Left colon (tissue), 2 donors: ENCODE data around the gene RHOBTB3. TPM values are rescaled to one million over a fixed set of nuclear protein-coding genes. Genes with fewer than 3 reads are reported as not detected.

Experiments
- ATAC-seq: fragments of 200-7000 bp; cut with Tn5 transposase; one replicate; pipeline ENCODE4 v1.9.1; 2020; ENCODE audit warnings: mild to moderate bottlenecking, moderate library complexity
- DNase-seq, 2 donors: peaks; one replicate each; pipeline ENCODE4 v3.0.0-alpha.2; 2020
- intact Hi-C, 2 donors: fragments of 100-400 bp; cut with DNase I in 1 of 2; cut with micrococcal nuclease in 1 of 2; formaldehyde crosslinking; loops; one replicate each; pipeline versions ENCODE4 v1.11.2 to v1.14.0; 2022; cut with DNase I, micrococcal nuclease
- total RNA-seq, 2 donors: library from RNA; stranded (reverse); fragmentation: NEBNext Ultra II Directional; extraction: Animal tissue kit (Norgen Biotek cat#: 25700); gene quantifications; one replicate each; pipeline ENCODE4 v1.2.1, GENCODE V29; 2021
- donor health status: DM: no; HTN: no; CAD: no.
- donor health status: DM: yes; HTN: yes; CAD: no.

RHOBTB3 gene
- total RNA-seq, 2 donors from 2014 or later: 49.8 to 54.0 TPM

DNA sequence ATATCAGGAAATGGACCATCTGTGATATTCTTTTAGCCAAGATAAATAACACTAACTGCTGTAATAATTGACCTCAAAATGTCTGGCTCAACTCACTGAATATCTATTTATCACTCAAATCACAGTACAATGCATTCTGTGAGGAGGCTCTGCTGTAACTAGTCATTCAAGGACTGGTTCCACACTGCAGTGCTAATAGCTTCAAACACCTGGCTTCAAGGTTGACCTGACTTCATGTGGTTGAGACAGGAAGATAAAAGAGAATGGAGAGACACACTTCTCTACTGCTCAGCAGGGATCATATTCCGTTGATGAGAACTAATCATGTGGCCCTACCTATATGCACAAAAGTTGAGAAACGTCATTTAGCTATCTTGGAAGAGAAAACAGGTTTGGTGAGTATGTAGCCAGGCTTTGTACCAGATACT is 3.4 kb upstream of the RHOBTB3 start:
- DNase-seq (no peak), ATAC-seq (peak; percentile 35)
- intact Hi-C loops: loop anchor here in 1 of 2 donors (5.0 kb wide), 1 partner anchor 55 kb away; no protein-coding TSS in a partner anchor

DNA sequence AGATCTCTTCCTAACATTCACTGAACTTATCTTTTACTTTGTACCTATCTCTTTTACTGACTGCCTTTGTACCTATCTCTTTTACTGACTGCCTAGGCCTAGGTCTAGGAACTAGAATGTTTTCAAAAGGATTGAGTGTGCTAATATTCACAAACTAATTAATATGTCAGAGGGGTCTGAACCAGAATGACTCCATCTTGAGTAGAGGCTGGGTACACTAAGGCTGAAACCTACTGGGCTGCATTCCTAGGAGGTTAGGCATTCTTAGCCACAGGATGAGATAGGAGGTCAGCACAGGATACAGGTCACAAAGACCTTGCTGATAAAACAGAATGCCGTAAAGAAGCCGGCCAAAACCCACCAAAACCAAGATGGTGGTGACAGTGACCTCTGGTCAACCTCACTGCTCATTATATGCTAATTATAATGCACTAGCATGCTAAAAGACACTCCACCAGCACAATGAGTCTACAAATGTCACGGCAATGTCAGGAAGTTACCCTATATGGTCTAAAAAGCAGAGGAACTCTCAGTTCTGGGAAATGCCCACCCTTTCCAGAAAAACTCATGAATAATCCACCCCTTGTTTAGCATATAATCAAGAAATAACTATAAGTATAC is 2.5 kb upstream of the RHOBTB3 start:
- no peak for ATAC-seq
- intact Hi-C loops: loop anchor here in 1 of 2 donors (5.0 kb wide), 1 partner anchor 56 kb away; no protein-coding TSS in a partner anchor

DNA sequence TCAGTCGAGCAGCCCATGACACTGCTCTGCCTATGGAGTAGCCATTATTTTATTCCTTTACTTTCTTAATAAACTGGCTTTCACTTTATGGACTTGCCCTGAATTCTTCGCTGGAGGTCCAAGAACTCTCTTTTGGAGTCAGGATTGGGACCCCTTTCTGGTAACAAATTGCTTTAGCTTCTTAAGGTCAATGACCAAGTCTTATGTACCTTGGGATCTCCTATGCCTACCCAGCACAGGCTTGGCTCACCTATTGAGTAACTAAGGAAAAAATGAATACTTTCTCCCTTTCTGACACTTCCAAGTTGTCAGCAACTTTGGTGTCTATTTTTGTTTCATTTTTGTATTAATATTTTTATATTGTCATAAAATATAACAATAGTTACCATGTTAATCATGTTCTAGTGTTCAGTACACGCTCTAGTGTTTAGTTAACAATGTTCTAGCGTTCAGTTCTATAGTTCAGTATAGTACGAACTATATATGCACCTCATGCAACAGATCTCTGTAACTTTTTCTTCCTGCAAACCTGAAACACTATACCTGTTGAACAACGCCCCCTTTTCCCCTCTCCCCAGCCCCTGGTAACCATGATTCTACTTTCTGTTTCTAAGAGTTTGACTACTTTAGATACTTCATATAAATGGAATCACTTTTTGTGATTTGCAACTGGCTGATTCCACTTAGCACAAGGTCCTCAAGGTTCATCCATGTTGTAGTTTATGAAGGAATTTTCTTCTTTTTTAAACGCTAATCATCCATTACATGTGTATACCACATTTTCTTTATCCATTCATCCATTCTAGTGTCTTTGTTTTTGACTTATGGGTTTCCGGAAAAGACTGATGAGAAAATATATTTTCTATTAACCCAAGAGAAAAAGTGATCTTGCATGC is 1.8 kb upstream of the RHOBTB3 start:
- intact Hi-C loops: loop anchor here in 1 of 2 donors (5.0 kb wide), 1 partner anchor 57 kb away; no protein-coding TSS in a partner anchor

More for the DNA sequence above, 2.5 kb upstream of the RHOBTB3 start:
- no peak for DNase-seq

DNA sequence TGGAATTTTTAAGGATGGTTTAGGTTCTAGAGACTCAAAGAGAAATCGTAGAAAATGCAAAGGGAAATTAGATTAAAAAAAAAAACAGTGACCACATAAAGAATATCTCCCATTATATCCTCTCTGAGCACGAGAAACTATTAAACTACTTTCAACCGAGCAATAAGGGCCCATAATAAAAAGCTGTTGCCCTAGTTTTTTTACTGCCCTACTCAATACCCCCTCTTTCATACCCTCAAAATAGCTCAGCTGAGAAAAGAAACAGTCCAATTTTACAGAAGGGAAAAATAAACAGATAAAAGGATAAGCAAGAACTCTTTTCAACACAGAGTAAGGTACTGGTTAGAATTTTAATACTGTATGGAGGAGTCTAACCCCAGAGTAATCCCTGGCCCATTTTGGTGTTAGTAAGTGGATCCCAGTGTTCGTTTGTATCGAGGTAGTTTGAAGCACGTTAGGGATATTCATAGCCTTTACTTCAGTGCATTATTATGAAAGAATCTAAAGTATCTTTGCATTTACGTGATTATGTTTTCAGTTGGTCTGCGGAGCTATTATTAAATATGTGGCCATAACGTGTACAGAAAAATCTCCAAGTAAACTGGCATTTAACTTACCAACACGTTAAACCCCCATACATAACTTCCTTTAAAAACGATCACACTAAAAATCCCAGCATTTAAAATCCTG is 980 bp upstream of the RHOBTB3 start:
- DNase-seq: no peak
- no peak for ATAC-seq
- intact Hi-C loops: no loop called here

More for the DNA sequence above, 1.8 kb upstream of the RHOBTB3 start:
- DNase-seq (no peak), ATAC-seq (no peak)

DNA sequence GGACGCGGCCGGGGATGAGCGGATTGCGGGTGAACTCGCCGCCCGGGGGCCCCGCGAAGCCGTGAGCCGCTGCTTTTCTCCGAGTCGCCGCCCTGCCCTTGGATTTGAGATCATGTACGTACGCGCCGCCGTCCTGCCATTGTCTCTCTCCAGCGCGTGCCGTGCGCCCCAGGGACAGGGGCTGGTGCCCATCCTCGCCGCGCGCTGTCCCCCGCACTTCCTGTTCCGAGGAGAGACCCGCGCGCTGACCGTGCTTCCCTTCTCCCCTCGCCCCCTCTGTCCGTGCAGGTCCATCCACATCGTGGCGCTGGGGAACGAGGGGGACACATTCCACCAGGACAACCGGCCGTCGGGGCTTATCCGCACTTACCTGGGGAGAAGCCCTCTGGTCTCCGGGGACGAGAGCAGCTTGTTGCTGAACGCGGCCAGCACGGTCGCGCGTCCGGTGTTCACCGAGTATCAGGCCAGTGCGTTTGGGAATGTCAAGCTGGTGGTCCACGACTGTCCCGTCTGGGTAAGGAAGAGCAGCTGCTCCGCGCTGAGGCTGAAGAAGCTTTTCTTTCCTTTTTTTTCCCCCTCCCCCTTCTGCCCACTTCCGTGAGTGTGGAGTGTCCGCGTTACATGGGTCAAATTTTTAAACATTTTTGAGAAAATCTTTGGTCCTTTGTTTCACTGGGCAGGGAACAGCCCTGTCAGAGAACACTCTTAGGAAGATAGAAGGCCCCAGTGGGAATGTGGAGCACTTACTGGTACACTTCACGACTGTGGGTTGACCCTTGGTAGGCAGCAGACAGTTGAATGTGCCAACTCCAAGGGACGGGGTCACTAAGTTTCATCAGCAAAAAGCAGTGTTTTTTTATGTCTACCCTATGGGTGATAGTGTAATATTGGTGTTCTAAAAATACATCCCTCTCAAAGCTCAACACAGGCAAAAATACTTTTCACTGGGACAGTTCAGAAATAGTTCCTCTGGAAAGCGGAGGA is 727 bp downstream of the RHOBTB3 start:
- DNase-seq (peak; percentile 45 to 76), ATAC-seq (peak; percentile 44)
- intact Hi-C loops: no loop called here

DNA sequence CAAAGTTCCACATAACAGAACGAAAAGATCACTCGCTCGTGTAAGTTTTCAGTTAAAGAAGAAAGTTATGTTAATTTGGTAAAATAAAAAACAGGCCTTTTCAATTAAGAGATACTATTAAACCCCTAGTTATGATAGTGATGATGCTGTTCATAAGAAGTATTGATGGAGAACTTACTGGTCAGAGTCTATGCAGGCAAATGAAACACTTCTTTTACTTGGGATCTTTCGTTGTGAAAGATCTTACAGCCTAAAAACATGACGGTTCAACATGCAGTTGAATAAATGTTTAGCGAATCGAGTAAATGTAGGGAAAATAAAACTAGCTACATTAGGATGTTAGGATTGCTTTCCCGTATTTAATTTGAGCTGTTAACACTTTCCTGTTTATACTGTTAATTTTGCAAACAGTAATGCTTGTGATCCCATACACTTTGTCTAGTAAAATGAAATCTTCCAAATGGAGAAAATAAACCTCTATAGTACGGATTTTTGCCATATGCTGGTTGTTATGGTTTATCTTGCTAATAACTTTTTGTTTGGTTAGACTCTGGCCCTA is 2.0 kb downstream of the RHOBTB3 start:
- intact Hi-C loops: no loop called here
- ATAC-seq (no peak), DNase-seq (no peak)

DNA sequence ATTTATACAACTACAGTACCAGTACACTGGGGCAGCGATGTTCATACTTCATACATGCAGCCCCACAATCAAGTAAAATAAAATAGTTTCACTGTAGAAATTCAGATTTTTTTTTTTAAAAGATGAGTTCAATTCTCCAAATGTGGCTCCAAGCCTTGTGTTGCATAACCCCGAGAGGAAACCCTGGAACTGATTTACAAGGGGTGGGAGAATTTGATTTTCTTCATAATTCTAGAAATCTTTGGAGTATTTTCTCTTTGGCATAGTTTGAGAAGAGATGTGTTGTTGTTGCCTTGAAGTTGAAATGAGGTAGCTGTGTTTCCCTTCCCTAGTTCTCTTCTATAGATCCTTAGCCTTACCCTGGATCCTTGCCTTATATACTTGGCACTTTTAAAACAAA is 3.1 kb downstream of the RHOBTB3 start:
- ATAC-seq (no peak), DNase-seq (no peak)

DNA sequence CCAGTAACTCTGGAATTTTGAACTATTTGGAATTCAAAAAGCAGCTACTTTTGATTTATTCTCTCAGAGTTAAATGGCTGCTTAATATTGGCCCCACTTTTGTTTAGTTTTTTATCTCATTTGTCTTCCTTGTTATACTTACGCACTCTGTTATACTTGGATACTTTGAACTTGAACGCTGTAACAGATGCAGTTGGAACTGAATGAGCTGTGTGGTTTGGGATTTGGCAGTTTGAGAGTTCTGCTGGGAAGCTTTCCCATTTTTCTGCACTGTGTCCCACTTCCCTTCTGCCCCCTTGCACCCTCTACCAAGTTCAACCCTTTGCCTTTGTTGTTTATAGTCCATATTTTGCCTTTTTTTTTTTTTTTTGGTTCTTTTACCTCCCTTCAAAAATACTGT is 3.8 kb downstream of the RHOBTB3 start:
- no peak for DNase-seq
- intact Hi-C loops: no loop called here

More for the DNA sequence above, 3.1 kb downstream of the RHOBTB3 start:
- intact Hi-C loops: no loop called here

DNA sequence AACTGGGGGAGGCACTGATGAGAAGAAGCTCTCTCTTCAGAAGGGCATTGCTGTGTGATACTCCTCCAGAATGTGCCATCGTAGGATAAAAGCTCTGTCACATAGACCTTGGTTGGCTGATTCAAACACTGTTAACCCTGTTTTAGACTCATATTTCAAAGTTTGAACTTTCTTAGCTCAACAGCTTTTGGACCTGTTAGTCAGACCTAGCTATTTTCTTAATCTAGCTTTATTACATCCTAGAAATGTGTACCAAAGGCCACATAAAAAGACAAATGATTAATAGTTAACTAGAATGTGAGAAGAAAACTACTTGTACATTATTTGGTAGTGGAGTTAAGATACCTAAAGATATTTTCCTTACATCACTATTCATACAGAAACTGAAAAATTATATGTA is 4.3 kb downstream of the RHOBTB3 start:
- peak; percentile 28 for ATAC-seq
- intact Hi-C loops: no loop called here
- DNase-seq: no peak

More for the DNA sequence above, 3.8 kb downstream of the RHOBTB3 start:
- peak; percentile 31 for ATAC-seq

DNA sequence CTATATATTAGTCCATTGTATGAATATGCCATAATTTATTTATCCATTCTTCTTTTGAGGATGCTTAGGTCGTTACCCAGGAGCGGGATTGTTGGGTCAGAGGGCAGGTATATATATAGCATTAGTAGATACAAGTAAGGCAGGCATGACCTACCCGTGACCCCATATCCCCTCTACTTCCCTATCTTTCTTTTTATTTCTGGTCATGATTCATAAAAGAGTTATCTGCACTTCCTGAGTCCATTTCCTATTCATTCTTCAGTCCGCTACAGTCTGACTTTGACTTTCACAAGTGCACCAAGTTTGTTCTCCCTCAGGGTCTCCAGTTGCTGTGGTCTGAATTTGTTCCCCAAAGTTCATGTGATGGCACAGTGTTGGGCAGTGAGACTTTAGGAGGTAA is 6.9 kb downstream of the RHOBTB3 start:
- DNase-seq (no peak), ATAC-seq (no peak)
- intact Hi-C loops: no loop called here

DNA sequence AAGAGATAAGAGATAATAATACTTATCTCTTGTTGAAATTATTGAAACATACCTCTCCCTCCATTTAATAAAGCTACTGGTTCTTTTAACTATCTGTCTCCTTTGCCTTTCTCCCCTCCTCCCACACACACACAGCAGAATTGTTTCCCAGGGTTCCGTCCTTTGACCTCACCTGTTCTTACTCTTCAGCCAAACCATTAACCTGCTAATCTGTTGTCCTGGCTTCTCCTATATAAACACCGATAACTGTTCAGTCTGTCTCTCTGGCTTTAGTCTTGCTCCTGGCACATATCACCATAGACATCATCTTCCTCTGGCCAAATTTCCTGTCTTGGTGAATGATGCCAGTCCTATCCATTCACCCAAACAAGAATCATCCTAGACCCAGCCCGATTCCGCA is 7.7 kb downstream of the RHOBTB3 start:
- ATAC-seq (no peak), DNase-seq (no peak)
- intact Hi-C loops: no loop called here

DNA sequence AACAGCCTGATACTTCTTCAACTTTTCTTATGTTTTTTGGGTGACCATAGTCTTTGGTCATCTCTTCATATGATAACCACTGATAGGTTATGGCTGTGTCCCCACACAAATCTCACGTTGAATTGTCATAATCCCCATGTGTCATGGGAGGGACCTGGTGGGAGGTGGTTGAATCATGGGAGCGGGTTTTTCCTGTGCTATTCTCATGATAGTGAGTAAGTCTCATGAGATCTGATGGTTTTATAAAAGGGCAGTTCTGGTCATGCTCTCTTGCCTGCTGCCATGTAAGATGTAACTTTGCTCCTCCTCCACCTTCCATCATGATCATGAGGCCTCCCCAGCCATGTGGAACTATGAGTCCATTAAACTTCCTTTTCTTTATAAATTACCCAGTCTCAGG is 8.7 kb downstream of the RHOBTB3 start:
- intact Hi-C loops: no loop called here

DNA sequence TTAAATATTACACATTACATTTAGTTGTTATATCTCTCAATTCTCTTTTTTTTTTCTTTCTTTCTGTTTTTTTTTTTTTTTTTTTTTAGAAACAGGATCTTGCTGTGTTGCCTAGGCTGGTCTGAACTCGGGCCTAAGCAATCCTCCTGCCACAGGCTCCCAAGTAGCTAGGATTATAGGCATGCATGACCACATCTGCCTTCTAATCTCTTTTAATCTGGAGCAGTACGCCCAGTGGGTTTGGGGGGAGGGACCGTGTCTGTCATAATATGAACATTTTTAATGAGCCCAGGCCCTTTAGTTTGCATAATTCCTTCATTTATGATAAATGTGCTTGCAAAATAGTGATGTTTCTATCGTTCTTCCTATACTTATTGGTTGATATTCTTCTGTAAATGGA is 10.3 kb downstream of the RHOBTB3 start:
- intact Hi-C loops: no loop called here
- ATAC-seq (no peak), DNase-seq (no peak)

More for the DNA sequence above, 8.7 kb downstream of the RHOBTB3 start:
- no peak for DNase-seq
- no peak for ATAC-seq

DNA sequence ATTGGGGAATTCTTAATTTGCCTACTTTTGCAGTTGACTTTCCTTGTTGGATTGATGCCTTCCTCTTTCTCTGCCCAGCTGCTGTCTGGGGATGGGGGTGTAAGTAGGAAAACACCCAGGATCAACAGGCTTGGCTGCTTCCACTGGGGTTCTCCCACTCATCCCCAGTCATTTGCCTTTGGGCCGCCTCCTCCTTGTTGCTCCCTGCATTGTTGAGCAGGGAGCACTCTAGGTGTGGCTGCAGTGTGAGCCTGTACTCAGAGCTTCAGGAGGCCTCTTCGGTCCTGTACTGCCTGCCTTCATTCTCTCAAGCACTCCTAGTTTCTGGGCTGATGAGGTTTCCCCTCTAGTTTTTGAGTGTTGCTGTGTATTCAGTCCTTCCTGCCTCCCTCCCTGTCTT is 12.1 kb downstream of the RHOBTB3 start:
- intact Hi-C loops: no loop called here
- DNase-seq (no peak), ATAC-seq (peak; percentile 40)

DNA sequence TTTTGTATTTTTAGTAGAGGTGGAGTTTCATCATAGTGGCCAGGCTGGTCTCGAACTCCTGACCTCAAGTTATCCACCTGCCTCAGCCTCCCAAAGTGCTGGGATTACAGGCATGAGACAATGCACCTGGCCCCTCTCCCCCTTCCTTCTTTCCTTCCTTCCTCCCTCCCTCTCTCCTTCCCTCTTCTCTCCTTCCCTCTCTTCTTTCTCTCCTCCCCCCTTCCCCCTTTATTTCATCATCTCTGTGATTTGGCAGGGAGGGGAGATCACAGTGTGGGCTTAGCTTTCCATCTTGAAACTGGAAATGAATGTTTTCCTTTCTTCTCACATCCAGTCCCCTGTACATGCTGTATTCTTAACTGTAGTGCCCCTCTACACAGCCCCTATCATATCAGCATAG is 12.7 kb downstream of the RHOBTB3 start:
- DNase-seq (no peak), ATAC-seq (no peak)
- intact Hi-C loops: no loop called here

DNA sequence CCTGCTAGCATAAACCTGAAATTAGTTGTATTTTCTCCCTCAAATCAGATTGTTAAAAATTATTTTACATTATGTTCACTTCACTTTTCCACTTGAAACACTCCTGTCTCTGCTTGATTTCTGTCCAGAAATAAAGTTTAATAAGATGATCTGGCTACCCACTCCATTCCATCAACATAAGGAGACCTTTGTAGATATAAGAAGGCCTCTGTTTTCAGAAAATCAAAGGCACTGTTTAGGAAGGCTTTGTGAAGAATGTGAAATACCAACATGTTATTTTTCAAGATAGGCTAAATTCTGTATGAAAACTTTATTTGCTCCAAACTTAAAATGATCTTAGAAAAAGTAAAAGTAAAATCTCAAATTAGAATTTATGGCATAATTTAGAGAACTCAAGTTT is 15.1 kb downstream of the RHOBTB3 start:
- no peak for ATAC-seq

DNA sequence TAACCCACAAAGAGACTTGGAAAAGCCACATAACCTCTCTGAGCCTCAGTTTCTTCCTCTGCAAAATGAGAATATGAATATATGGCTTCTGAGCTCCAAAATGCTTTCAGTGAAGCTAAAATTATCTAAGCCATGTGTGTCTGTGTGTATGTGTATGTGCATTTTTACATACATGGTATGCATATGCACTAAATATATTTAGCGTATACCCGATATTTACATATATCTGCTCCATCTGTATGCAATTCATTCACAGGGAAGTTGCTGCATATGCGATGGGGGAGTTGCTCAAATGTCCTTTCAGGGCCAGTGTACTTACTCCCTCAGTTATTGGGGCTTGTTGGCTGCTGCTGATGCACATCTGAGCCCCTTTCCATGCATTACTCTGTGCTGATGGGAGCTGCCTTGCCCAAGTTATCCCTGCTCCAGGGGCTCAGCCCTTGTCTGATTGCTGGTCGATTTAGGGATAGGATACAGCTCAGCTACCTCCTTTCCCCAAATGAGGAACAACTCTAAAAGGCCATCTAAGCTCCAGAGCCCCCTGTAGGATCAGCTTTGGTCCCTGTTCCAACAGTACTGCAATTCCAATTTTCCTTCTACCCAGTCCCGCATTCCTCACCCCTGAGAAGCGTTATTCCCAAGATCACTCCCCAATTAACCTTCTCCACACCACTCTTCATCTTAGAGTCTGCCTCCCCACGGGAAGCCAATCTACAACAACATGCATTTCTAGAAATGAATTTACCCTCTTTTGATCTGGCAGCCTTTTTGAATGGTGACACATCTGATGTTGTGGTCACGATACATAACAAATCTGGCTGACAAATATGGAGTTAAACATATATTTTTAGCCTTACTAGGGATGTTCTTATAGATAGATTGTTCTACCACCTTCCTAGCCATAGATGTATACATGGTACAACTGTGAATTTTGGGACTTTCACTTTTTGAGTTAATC is 15.9 kb downstream of the RHOBTB3 start:
- DNase-seq (no peak), ATAC-seq (no peak)
- intact Hi-C loops: no loop called here

More for the DNA sequence above, 15.1 kb downstream of the RHOBTB3 start:
- intact Hi-C loops: no loop called here
- DNase-seq: no peak
